ENCODE measurements around the gene PDXK.

PDXK gene

GRCh38 chr21:43803558-43804300, 84.8 kb downstream of the PDXK start:
- no peak for DNase-seq
- no peak overlapping the region for H3K4me3 ChIP-seq (ENCODE audit: low read depth, low read length)
- no peaks in the 10 kb centered on the region for H3K27me3 ChIP-seq (ENCODE audit: insufficient read depth, low read depth, severe bottlenecking)
- no peak overlapping the region for H3K27ac ChIP-seq
- H3K9me3 ChIP-seq (ENCODE audit: severe bottlenecking): no peaks in the 10 kb centered on the region
- TF ChIP-seq CTCF (IDR thresholded peaks at IDR 0.05; ENCODE audit: low read depth, low read length): no peak
- H3K36me3 ChIP-seq: peaks cover 75% of the 10 kb centered on the region

DNA sequence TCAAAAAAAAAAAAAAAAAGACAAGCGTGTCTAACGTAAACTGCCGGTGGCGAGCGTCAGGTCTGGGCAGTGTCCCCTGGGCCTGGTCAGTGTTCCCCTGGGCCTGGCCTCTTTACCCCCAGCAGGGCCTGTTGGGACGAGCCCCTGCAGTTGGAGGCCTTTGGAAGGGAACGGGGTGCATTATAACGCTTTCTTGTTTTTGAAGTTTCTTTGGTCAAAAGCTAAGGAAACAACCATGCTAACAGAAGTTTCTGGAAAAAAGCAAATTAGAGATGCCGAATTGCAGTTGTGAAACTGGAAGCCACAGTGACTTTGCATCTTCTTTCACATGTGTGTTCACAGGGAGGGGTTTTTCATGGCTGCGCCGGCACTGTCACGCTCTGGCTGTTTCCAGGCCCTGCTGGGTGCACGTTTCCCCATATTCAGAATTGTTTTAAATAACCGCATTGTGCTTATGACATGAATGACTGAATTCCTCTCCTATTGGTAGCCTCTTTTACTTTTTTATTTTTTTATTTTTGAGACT, 86.4 kb downstream of the PDXK start:
- no peaks in the 10 kb centered on the region for H3K27me3 ChIP-seq (ENCODE audit: insufficient read depth, low read depth, severe bottlenecking)
- no peak for DNase-seq
- no peak for TF ChIP-seq CTCF (IDR thresholded peaks at IDR 0.05; ENCODE audit: low read depth, low read length)
- peaks cover 59% of the 10 kb centered on the region for H3K36me3 ChIP-seq
- H3K9me3 ChIP-seq (ENCODE audit: severe bottlenecking): no peaks in the 10 kb centered on the region
- no peak overlapping the region; the same call in 1 of the 2 replicates for H3K27ac ChIP-seq
- no peak overlapping the region for H3K4me3 ChIP-seq (ENCODE audit: low read depth, low read length)

DNA sequence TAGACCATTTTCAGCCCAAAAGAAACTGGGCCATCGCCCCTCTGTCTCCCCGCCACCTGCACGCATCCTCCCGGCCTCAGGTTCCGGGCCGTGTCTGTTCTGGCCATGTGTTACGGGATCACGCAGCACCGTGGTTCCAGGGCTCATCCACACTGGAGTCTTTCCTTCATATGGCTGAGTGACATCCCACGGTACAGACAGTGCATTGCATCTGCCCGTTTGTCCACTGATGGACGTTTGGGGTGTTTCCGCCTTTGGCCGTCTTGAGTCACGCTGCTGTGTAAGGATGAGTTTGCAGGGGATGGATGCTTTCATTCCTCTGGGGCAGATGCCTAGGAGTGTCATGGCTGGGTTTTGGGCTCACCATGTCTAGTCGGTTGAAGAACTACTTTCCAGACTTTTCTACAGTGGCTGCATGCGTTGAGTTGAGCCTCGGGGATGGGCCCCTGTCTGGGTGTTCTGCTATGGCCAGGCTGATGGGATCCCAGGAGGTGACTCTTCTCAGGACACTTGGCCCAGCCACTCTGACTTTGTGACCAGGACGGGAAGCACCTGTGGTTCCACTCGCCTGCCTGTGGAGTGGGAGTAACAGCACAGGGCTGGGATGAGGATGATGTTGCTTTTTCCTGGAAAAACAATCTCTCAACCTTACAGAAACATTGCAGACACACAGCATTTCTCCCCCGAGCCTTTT, 87.2 kb downstream of the PDXK start:
- Histone ChIP-seq H3K27ac (no peak overlapping the region), H3K4me3 (ENCODE audit: low read depth, low read length) (no peak overlapping the region)
- no peak for TF ChIP-seq CTCF (IDR thresholded peaks at IDR 0.05; ENCODE audit: low read depth, low read length)

DNA sequence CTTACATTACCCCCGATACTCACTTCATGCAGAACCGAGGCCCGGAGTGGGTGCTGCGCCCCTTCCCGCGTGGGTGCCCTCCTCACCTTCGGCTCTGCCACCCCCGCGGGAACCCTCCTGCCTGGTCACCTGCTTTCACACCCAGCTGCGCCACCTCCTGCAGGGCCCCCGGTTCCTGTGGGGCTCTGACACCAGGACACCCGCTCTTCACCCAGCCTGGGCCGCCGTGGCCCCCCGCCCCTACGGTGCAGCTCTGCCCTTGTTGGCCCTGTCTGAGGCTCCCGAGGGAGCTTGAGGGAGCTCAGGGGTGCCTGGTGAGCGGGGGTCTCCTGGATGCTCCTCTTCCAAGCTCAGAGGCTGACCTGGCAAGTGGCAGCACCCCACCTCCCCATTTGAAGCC, 89.4 kb downstream of the PDXK start:
- TF ChIP-seq CTCF (IDR thresholded peaks at IDR 0.05; ENCODE audit: low read depth, low read length): no peak
- Histone ChIP-seq H3K36me3 (peaks cover 30% of the 10 kb centered on the region), H3K27me3 (ENCODE audit: insufficient read depth, low read depth, severe bottlenecking) (no peaks in the 10 kb centered on the region), H3K4me3 (ENCODE audit: low read depth, low read length) (no peak overlapping the region), H3K9me3 (ENCODE audit: severe bottlenecking) (no peaks in the 10 kb centered on the region), H3K27ac (no peak overlapping the region)
- no peak for DNase-seq

More for the DNA sequence above, 87.2 kb downstream of the PDXK start:
- Histone ChIP-seq H3K36me3 (peaks cover 51% of the 10 kb centered on the region), H3K27me3 (ENCODE audit: insufficient read depth, low read depth, severe bottlenecking) (no peaks in the 10 kb centered on the region), H3K9me3 (ENCODE audit: severe bottlenecking) (no peaks in the 10 kb centered on the region)
- DNase-seq: no peak

GRCh38 chr21:43808832-43809251, 89.9 kb downstream of the PDXK start:
- no peak for DNase-seq
- TF ChIP-seq CTCF (IDR thresholded peaks at IDR 0.05; ENCODE audit: low read depth, low read length): no peak
- Histone ChIP-seq H3K27ac (no peak overlapping the region), H3K27me3 (ENCODE audit: insufficient read depth, low read depth, severe bottlenecking) (no peaks in the 10 kb centered on the region), H3K4me3 (ENCODE audit: low read depth, low read length) (no peak overlapping the region), H3K9me3 (ENCODE audit: severe bottlenecking) (no peaks in the 10 kb centered on the region), H3K36me3 (peaks cover 25% of the 10 kb centered on the region)
